ENCODE results near the gene PCDHGC3. TPM values are rescaled to one million over a fixed set of nuclear protein-coding genes. Genes with fewer than 3 reads are reported as not detected.
A peak's percentile ranks its signal among the peaks of the same experiment; 100 is the strongest.

PCDHGC3 gene
- total and polyA plus RNA-seq, 2 of the 4 experiments (the other 2 are of a cell fraction) = 21.1 to 72.1 TPM

DNA sequence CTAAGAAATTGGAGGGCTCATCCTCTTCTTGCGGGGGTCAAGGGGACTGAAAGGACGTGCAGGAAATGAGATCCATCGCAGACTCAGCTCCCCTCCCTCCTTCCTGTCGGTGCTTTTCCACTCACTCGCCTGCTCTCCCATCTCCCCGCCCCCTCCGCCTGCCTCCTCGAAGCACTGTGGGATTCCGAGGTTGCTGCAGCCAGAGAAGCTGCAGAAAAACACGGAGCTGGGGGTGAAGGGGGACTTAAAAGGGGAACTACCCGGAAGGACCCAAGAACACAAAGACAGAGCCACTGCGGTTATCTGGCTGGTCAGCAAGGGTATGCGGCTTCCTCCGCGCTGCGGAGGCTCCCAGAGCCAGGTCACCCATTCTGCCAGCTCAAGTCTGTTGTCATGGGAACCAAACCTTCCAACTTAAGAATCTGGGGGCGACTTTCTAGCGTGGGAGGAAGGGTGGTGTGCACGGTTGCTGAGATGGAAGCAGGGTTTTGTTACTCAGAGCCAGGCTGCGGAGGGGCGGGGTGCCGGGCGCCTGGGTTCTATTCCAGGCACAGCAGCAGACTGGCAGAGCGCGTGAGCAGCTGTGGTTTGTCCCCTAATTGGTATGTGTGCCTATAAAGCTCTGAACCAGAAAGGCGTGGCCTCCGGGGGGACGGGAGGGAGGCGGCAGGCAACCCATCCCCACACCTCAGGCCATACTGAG, 38.0 kb downstream of the PCDHGC3 start:
- peak overlapping the region; percentile 51; the same call in 2 of the 3 replicates for H2BK15ac ChIP-seq (ENCODE audit: low read depth, low read length)
- BruUV-seq (replicated peaks) = no TSS peak
- peak overlapping the region; percentile 82 for H2AFZ ChIP-seq (replicated peaks; ENCODE audit: low read length, poor library complexity)
- peak overlapping the region; percentile 83 for H3K18ac ChIP-seq (ENCODE audit: low read depth, low read length)
- in situ Hi-C loops (cut with MboI; ENCODE audit: low sequenced_read_pairs) (no loop called here), dilution Hi-C loops (cut with HindIII; ENCODE audit: low sequenced_read_pairs, unreplicated experiment) (no loop called here), intact Hi-C loops (cut with micrococcal nuclease) (loop anchor here (2.0 kb wide), 1 partner anchor 83 kb away; the partner anchor contains the start of gene PCDHGA12)
- H3K9me1 ChIP-seq (ENCODE audit: insufficient read depth, low read length) = peaks cover 43% of the 10 kb centered on the region
- peak overlapping the region; percentile 10; the same call in 1 of the 2 replicates for H2BK20ac ChIP-seq (ENCODE audit: low read depth, low read length)
- H2AK5ac ChIP-seq (ENCODE audit: low read depth, low read length) = peak overlapping the region; percentile 100
- 0% methylated on average over 5 of the region's 29 CpGs; no CpG with 5 or more reads in 1 of the 2 experiments for WGBS, 2 experiments (ENCODE audit: extremely low coverage in 2 of 2, insufficient read length in 1 of 2)
- peak overlapping the region; percentile 79 to 91 for H4K8ac ChIP-seq (ENCODE audit: low read depth in 2 of 2, low read length in 2 of 2)
- peak overlapping the region; percentile 80; the same call in 1 of the 2 replicates for H3K23ac ChIP-seq (ENCODE audit: low read depth, low read length)
- ATAC-seq (ENCODE audit: low read depth) = peak; percentile 27
- peak overlapping the region; percentile 86 for H2BK120ac ChIP-seq (ENCODE audit: low read depth, low read length)
- peak overlapping the region; percentile 72 for H2BK5ac ChIP-seq (ENCODE audit: low read depth, low read length, poor library complexity, severe bottlenecking)
- POLR2A ChIA-PET (ENCODE audit: unreplicated experiment) = no interaction called here
- CTCF ChIA-PET = interaction anchor here (1.1 to 2.7 kb wide), 7 partner anchors 10 to 101 kb away, joined by 3 to 16 read pairs (median 4); partner anchors contain the start of genes PCDHGA10 and PCDHGA11
- H3K4ac ChIP-seq (ENCODE audit: low read depth, low read length) = peak overlapping the region; percentile 96
- H3K14ac ChIP-seq (replicated peaks; ENCODE audit: low read depth, low read length) = peak overlapping the region; percentile 92
- peak overlapping the region; percentile 86 for H3K4me2 ChIP-seq (ENCODE audit: low read depth, low read length)
- H3K9me3 ChIP-seq (ENCODE audit: control insufficient read depth, insufficient read depth, low read length) = no peaks in the 10 kb centered on the region
- H3K4me3 ChIP-seq (ENCODE audit: insufficient read depth, low read depth, low read length) = peak overlapping the region; percentile 41
- no peak for TF ChIP-seq RAD21 (IDR thresholded peaks at IDR 0.05; ENCODE audit: low read length)
- peak; percentile 56 for TF ChIP-seq POLR2A (IDR thresholded peaks at IDR 0.05; ENCODE audit: low read depth, low read length)
- peak; percentile 82 for TF ChIP-seq BHLHE40 (IDR thresholded peaks at IDR 0.05; ENCODE audit: low read depth, low read length)
- TF ChIP-seq MAZ (IDR thresholded peaks at IDR 0.05; ENCODE audit: borderline replicate concordance, low read depth, low read length) = peak; percentile 62; the same call in 1 of the 2 replicates
- no peak overlapping the region; the same call in 1 of the 2 replicates for H3K56ac ChIP-seq (ENCODE audit: extremely low read depth, insufficient read depth, low read length)
- peaks cover 6 to 62% of the 10 kb centered on the region in 2 experiments for H3K79me1 ChIP-seq (ENCODE audit: low read depth in 1 of 2, low read length in 2 of 2)
- H4K91ac ChIP-seq (ENCODE audit: insufficient read depth, low read depth, low read length) = peak overlapping the region; percentile 88
- peak overlapping the region; percentile 90 for H2AK9ac ChIP-seq (replicated peaks; ENCODE audit: low read depth, low read length, poor library complexity)
- H3K27ac ChIP-seq (ENCODE audit: insufficient read depth, low read length) = peak overlapping the region; percentile 84
- no peaks in the 10 kb centered on the region for H3K27me3 ChIP-seq (ENCODE audit: control insufficient read depth, insufficient read depth, low read length)
- H4K5ac ChIP-seq (ENCODE audit: low read depth, low read length) = peak overlapping the region; percentile 86
- H3K4me1 ChIP-seq (ENCODE audit: control insufficient read depth, insufficient read depth, low read length) = peaks cover 59% of the 10 kb centered on the region
- H4K20me1 ChIP-seq (ENCODE audit: insufficient read depth, low read length) = peaks cover 6% of the 10 kb centered on the region
- peaks cover 26% of the 10 kb centered on the region for H3K36me3 ChIP-seq (ENCODE audit: control insufficient read depth, insufficient read depth, low read length)
- peak; percentile 87 for DNase-seq
- peak overlapping the region; percentile 60 for H3K9ac ChIP-seq (ENCODE audit: low read depth, low read length)

Measured in IMR-90 (cell line).